Measurements from ENCODE around the gene DIAPH2. TPM values are rescaled to one million over a fixed set of nuclear protein-coding genes. Genes with fewer than 3 reads are reported as not detected.

Gene DIAPH2
- total and polyA plus RNA-seq, 4 donors = 7.2 to 57.6 (median 15.5) TPM

DNA sequence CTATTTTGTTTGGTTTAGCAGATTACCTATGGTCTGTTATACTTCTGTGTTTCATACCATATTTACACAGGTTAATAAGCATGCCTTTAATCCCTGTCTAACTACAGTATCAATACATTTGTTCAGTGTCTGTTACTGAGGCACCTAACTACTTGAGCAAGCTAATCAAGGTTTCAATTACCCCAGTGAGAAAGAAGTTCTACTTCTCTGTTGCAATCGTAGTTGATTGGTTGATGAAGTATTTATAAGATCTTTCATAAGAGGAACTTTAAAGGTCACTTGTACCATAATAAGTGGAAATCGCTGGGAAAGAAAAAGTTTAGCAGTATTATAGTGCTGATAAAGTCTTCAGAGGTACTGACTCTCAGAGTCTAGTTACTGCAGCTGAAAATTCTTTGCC, 689.6 kb downstream of the DIAPH2 start:
- TF ChIP-seq, protein P1, sequence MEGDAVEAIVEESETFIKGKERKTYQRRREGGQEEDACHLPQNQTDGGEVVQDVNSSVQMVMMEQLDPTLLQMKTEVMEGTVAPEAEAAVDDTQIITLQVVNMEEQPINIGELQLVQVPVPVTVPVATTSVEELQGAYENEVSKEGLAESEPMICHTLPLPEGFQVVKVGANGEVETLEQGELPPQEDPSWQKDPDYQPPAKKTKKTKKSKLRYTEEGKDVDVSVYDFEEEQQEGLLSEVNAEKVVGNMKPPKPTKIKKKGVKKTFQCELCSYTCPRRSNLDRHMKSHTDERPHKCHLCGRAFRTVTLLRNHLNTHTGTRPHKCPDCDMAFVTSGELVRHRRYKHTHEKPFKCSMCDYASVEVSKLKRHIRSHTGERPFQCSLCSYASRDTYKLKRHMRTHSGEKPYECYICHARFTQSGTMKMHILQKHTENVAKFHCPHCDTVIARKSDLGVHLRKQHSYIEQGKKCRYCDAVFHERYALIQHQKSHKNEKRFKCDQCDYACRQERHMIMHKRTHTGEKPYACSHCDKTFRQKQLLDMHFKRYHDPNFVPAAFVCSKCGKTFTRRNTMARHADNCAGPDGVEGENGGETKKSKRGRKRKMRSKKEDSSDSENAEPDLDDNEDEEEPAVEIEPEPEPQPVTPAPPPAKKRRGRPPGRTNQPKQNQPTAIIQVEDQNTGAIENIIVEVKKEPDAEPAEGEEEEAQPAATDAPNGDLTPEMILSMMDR (IDR thresholded peaks at IDR 0.05; ENCODE audit: control extremely low read depth, extremely low read depth) = no peak
- Histone ChIP-seq H3K27ac (ENCODE audit: low read depth in 1 of 2, low read length in 1 of 2) (no peak overlapping the region), H3K9me3 (ENCODE audit: control insufficient read depth in 4 of 4, insufficient read depth in 3 of 4, low read length in 3 of 4) (no peaks in the 10 kb centered on the region), H3K9ac (ENCODE audit: insufficient read depth in 1 of 2, low read length in 2 of 2) (no peak overlapping the region), H3K4me1 (ENCODE audit: control insufficient read depth in 5 of 5, insufficient read depth in 5 of 5, low read length in 5 of 5) (no peaks in the 10 kb centered on the region), H3K27me3 (ENCODE audit: control insufficient read depth in 3 of 3, insufficient read depth in 3 of 3, low read length in 2 of 3) (peaks cover 0 to 12% (median 3%) of the 10 kb centered on the region in 3 donors), H3K36me3 (ENCODE audit: control insufficient read depth in 4 of 4, insufficient read depth in 4 of 4, low read length in 4 of 4) (no peaks in the 10 kb centered on the region), H3K4me3 (no peak overlapping the region)
- WGBS, 2 donors = 61 to 69% methylated on average over 2 of the region's 2 CpGs
- ATAC-seq (ENCODE audit: insufficient read depth, low FRiP score) (peak; percentile 31), DNase-seq (no peak)

DNA sequence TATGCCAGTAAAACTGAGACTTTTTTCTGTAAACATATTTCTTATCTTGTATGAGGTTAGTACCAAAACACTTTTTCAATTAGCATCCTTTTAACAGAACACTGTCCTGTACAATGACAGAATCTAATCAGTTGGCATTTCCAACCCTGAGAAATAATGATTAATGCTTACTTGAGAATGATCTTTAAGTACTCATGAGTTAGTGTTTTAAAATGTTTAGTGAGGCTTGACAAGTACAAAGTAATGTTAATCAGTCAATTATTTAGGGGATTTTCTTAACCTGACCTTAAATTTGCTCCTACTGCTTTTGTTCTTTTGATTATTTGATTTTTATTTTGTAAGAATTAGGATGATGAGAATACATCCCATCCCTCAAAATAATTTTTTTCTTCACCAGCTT, 695.6 kb downstream of the DIAPH2 start:
- TF ChIP-seq, protein P1 (IDR thresholded peaks at IDR 0.05; ENCODE audit: control extremely low read depth, extremely low read depth) = no peak
- H3K36me3 ChIP-seq (ENCODE audit: control insufficient read depth in 4 of 4, insufficient read depth in 4 of 4, low read length in 4 of 4) = no peaks in the 10 kb centered on the region
- no peak overlapping the region for H3K9ac ChIP-seq (ENCODE audit: insufficient read depth in 1 of 2, low read length in 2 of 2)
- no peak overlapping the region for H3K4me3 ChIP-seq
- H3K4me1 ChIP-seq (ENCODE audit: control insufficient read depth in 5 of 5, insufficient read depth in 5 of 5, low read length in 5 of 5) = no peaks in the 10 kb centered on the region
- H3K27me3 ChIP-seq (ENCODE audit: control insufficient read depth in 3 of 3, insufficient read depth in 3 of 3, low read length in 2 of 3) = peaks cover 0 to 25% (median 0%) of the 10 kb centered on the region in 3 donors
- DNase-seq (no peak), ATAC-seq (ENCODE audit: insufficient read depth, low FRiP score) (no peak)
- H3K27ac ChIP-seq (ENCODE audit: low read depth in 1 of 2, low read length in 1 of 2) = no peak overlapping the region
- no peaks in the 10 kb centered on the region for H3K9me3 ChIP-seq (ENCODE audit: control insufficient read depth in 4 of 4, insufficient read depth in 3 of 4, low read length in 3 of 4)

DNA sequence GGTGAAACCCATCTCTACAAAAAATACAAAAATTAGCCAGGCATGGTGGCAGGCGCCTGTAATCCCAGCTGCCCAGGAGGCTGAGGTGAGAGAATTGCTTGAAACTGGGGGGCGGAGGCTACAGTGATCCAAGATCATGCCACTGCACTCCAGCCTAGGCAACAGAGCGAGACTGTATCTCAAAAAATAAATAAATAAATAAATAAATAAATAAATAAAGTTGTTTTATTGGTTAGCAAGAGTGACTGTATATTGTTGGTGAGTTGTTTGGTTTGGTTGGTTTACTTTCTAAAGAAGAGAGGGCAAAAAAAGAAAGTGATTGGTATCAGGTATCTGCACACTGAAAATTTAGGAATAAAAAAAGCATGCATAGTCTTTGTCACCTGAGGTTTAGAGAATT, 700.0 kb downstream of the DIAPH2 start:
- TF ChIP-seq, protein P1 (IDR thresholded peaks at IDR 0.05; ENCODE audit: control extremely low read depth, extremely low read depth) = no peak
- no peaks in the 10 kb centered on the region for H3K9me3 ChIP-seq (ENCODE audit: control insufficient read depth in 4 of 4, insufficient read depth in 3 of 4, low read length in 3 of 4)
- H3K36me3 ChIP-seq (ENCODE audit: control insufficient read depth in 4 of 4, insufficient read depth in 4 of 4, low read length in 4 of 4) = peaks cover 0 to 1% (median 0%) of the 10 kb centered on the region in 4 donors
- H3K27ac ChIP-seq (ENCODE audit: low read depth in 1 of 2, low read length in 1 of 2) = no peak overlapping the region
- 93 to 95% methylated on average over 2 to 3 of the region's 3 CpGs for WGBS, 2 donors
- ATAC-seq (ENCODE audit: insufficient read depth, low FRiP score) = no peak
- no peak overlapping the region for H3K4me3 ChIP-seq
- DNase-seq = no peak
- H3K4me1 ChIP-seq (ENCODE audit: control insufficient read depth in 5 of 5, insufficient read depth in 5 of 5, low read length in 5 of 5) = no peaks in the 10 kb centered on the region
- H3K27me3 ChIP-seq (ENCODE audit: control insufficient read depth in 3 of 3, insufficient read depth in 3 of 3, low read length in 2 of 3) = peaks cover 0 to 28% (median 0%) of the 10 kb centered on the region in 3 donors
- no peak overlapping the region for H3K9ac ChIP-seq (ENCODE audit: insufficient read depth in 1 of 2, low read length in 2 of 2)

DNA sequence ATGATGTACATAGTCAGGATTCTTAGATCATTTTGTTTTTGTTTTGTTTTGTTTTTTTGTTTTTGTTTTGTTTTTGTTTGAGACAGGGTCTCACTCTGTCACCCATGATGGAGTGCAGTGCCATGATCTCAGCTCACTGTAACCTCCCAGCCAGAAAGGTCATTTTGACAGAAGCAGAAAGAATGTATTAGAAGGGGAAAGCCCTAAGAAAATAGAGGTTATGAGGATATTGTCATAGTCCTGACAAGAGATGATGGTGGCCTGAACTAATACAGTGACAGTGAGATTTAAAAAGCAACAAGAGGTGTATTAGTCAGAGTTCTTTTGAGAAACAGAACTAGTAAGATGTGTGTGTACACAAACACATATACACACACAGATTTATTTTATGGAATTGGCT, 702.4 kb downstream of the DIAPH2 start:
- H3K27me3 ChIP-seq (ENCODE audit: control insufficient read depth in 3 of 3, insufficient read depth in 3 of 3, low read length in 2 of 3) = peaks cover 0 to 22% (median 0%) of the 10 kb centered on the region in 3 donors
- TF ChIP-seq, protein P1 (IDR thresholded peaks at IDR 0.05; ENCODE audit: control extremely low read depth, extremely low read depth) = no peak
- no peaks in the 10 kb centered on the region for H3K4me1 ChIP-seq (ENCODE audit: control insufficient read depth in 5 of 5, insufficient read depth in 5 of 5, low read length in 5 of 5)
- H3K27ac ChIP-seq (ENCODE audit: low read depth in 1 of 2, low read length in 1 of 2) = no peak overlapping the region
- H3K36me3 ChIP-seq (ENCODE audit: control insufficient read depth in 4 of 4, insufficient read depth in 4 of 4, low read length in 4 of 4) = peaks cover 0 to 1% (median 0%) of the 10 kb centered on the region in 4 donors
- no peaks in the 10 kb centered on the region for H3K9me3 ChIP-seq (ENCODE audit: control insufficient read depth in 4 of 4, insufficient read depth in 3 of 4, low read length in 3 of 4)
- no peak for ATAC-seq (ENCODE audit: insufficient read depth, low FRiP score)
- DNase-seq = no peak
- no peak overlapping the region for H3K4me3 ChIP-seq
- H3K9ac ChIP-seq (ENCODE audit: insufficient read depth in 1 of 2, low read length in 2 of 2) = no peak overlapping the region
